IPS-NIHi7 (cell line): ENCODE data around the gene CROCC.

Experiments
- DNase-seq: peaks from one replicate; pipeline ENCODE4 v3.0.0; 2012; ENCODE audit warnings: mixed read lengths; ENCODE audit errors: extremely low spot score

CROCC gene

GRCh38 chr1:16967095-16967575 is 45.4 kb downstream of the CROCC start:
- DNase-seq, result no peak

GRCh38 chr1:16967962-16968361 is 46.2 kb downstream of the CROCC start:
- no peak for DNase-seq

- no peak for DNase-seq
Observed at GRCh38 chr1:16968372-16968771, 46.6 kb downstream of the CROCC start.

- DNase-seq, result no peak
Observed at GRCh38 chr1:16969057-16969611, 47.4 kb downstream of the CROCC start.

GRCh38 chr1:16969651-16970050 is 47.9 kb downstream of the CROCC start:
- no peak for DNase-seq

- DNase-seq, result no peak
Observed at GRCh38 chr1:16970132-16970910, 48.6 kb downstream of the CROCC start.

GRCh38 chr1:16971341-16972188 is 49.8 kb downstream of the CROCC start:
- DNase-seq, result peak; percentile 64

GRCh38 chr1:16972189-16972895 is 50.6 kb downstream of the CROCC start:
- no peak for DNase-seq

- DNase-seq, result no peak
Observed at GRCh38 chr1:16973215-16973614, 51.5 kb downstream of the CROCC start.

GRCh38 chr1:16975211-16975610 is 53.5 kb downstream of the CROCC start:
- DNase-seq, result no peak

GRCh38 chr1:16975838-16976237 is 54.1 kb downstream of the CROCC start:
- DNase-seq, result no peak

GRCh38 chr1:16976966-16977365 is 55.2 kb downstream of the CROCC start:
- DNase-seq, result no peak

GRCh38 chr1:16977377-16977776 is 55.6 kb downstream of the CROCC start:
- no peak for DNase-seq

- DNase-seq, result no peak
Observed at GRCh38 chr1:16978139-16978538, 56.4 kb downstream of the CROCC start.

GRCh38 chr1:16978567-16979474 is 57.1 kb downstream of the CROCC start:
- no peak for DNase-seq

- DNase-seq, result peak; percentile 63
Observed at GRCh38 chr1:16979475-16980327, 58.0 kb downstream of the CROCC start.

- DNase-seq, result peak; percentile 82
Observed at GRCh38 chr1:16980473-16981268, 58.9 kb downstream of the CROCC start, which contains the start of gene MFAP2. MFAP2 (minus strand) TSS chr1:16980620; CDS start chr1:16978273, 2,347 bp downstream.

- no peak for DNase-seq
Observed at GRCh38 chr1:16981269-16981849, 59.6 kb downstream of the CROCC start.
